GM18858 (cell line): ENCODE results near the gene TUT7.
A peak's percentile ranks its signal among the peaks of the same experiment; 100 is the strongest.
"Not testable (repeated sequence)": the region's sequence is repeated elsewhere in the genome, so short reads cannot be mapped to it uniquely, and the experiment has no call there.

ENCODE experiments used
- ATAC-seq: cut with Tn5 transposase; IDR thresholded peaks from one replicate; pipeline ENCODE4 v1.9.1; 2021; ENCODE audit not compliant: unreplicated experiment

The TUT7 gene, protein sequence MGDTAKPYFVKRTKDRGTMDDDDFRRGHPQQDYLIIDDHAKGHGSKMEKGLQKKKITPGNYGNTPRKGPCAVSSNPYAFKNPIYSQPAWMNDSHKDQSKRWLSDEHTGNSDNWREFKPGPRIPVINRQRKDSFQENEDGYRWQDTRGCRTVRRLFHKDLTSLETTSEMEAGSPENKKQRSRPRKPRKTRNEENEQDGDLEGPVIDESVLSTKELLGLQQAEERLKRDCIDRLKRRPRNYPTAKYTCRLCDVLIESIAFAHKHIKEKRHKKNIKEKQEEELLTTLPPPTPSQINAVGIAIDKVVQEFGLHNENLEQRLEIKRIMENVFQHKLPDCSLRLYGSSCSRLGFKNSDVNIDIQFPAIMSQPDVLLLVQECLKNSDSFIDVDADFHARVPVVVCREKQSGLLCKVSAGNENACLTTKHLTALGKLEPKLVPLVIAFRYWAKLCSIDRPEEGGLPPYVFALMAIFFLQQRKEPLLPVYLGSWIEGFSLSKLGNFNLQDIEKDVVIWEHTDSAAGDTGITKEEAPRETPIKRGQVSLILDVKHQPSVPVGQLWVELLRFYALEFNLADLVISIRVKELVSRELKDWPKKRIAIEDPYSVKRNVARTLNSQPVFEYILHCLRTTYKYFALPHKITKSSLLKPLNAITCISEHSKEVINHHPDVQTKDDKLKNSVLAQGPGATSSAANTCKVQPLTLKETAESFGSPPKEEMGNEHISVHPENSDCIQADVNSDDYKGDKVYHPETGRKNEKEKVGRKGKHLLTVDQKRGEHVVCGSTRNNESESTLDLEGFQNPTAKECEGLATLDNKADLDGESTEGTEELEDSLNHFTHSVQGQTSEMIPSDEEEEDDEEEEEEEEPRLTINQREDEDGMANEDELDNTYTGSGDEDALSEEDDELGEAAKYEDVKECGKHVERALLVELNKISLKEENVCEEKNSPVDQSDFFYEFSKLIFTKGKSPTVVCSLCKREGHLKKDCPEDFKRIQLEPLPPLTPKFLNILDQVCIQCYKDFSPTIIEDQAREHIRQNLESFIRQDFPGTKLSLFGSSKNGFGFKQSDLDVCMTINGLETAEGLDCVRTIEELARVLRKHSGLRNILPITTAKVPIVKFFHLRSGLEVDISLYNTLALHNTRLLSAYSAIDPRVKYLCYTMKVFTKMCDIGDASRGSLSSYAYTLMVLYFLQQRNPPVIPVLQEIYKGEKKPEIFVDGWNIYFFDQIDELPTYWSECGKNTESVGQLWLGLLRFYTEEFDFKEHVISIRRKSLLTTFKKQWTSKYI (N-terminal part only)

DNA sequence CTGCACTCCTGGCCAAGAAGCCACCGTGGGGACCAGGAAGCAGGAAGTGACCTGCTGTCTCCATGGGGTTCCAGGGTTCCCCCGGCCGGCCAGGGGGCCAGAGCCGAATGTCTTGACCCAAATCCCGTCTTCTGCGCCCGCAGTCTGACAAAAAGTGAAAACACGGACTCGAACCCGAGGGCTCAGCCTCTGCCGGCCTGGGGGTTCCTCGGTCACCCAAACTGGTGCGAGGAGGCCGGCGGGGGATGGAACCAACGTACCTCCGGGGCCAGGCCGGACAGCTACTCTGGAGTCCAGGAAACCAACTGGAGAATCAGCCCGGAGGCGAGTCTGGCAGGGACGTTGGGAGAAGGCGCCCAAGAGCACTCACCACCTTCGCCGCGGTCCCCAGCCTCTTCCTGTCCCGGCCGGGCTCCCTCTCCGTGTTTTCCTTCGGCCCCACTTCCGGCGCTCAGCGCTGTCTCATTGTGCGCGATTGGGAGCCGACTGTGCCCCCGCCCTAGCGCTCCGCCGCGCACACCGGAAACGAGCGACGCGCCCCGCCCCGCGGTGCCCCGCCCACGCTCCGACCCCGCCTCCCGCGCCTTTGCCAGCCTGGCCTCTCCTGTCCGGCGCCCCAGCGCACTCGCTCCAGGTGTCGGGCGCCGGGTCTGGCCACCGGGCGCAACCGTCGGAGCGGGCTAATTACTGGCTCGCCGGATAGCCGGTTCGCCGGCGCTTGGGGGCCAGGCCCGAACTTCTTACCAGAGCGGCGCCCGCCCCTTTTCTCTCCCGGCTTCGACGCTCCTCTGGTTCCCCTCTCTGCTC, at the start of gene TUT7:
TSS of gene TUT7 (minus strand) at position 400 of the 807 bp plus-strand sequence. CDS start 1,211 bp downstream, outside the sequence.
- ATAC-seq: peak; percentile 65

GRCh38 chr9:86402591-86402990, 48.4 kb upstream of the TUT7 start:
- no peak for ATAC-seq

- no peak for ATAC-seq
Observed at GRCh38 chr9:86396412-86396811, 42.2 kb upstream of the TUT7 start.

GRCh38 chr9:86390184-86390583, 36.0 kb upstream of the TUT7 start:
- not testable (repeated sequence) for ATAC-seq

- no peak for ATAC-seq
Observed at GRCh38 chr9:86389628-86390027, 35.4 kb upstream of the TUT7 start.

DNA sequence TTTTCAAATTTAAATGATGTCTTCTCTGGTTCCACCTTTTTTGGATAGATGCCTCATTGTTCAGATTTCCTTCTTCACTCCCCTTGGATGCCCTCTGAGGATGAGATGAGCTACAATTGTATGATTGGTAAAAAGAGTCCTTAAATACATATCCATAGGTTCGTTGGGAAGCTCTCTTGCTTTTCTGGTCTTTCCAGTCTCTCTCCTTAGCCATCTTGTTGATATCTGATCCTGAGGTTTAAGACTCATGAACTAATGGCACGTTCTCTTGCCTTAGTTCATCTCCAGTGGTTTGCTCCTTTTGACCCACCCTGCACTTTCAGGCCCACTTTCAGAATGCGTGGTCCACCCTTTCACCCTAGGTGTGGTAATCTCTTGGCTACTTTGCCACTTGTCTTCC, 33.2 kb upstream of the TUT7 start:
- ATAC-seq: no peak

DNA sequence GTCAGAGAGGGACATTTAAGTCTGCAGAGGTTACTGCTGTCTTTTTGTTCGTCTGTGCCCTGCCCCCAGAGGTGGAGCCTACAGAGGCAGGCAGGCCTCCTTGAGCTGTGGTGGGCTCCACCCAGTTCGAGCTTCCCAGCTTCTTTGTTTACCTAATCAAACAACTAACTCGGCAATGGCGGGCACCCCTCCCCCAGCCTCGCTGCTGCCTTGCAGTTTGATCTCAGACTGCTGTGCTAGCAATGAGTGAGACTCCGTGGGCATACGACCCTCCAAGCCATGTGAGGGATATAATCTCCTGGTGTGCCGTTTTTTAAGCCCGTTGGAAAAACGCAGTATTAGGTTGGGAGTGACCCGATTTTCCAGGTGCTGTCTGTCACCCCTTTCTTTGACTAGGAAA, 28.8 kb upstream of the TUT7 start:
- ATAC-seq: not testable (repeated sequence)

DNA sequence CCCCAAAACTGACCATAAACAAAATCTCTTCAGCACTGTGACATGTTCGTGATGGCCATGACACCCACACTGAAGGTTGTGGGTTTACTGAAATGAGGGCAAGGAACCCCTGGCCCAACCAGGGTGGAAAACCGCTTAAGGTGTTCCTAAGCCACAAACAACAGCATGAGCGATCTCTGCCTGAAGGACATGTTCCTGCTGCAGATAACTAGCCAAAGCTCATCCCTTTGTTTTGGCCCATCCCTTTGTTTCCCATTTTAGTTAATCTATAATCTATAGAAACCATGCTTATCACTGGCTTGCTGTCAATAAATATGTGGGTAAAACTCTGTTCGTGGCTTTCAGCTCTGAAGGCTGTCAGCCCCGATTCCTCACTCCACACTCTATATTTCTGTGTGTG, 21.8 kb upstream of the TUT7 start:
- no peak for ATAC-seq

DNA sequence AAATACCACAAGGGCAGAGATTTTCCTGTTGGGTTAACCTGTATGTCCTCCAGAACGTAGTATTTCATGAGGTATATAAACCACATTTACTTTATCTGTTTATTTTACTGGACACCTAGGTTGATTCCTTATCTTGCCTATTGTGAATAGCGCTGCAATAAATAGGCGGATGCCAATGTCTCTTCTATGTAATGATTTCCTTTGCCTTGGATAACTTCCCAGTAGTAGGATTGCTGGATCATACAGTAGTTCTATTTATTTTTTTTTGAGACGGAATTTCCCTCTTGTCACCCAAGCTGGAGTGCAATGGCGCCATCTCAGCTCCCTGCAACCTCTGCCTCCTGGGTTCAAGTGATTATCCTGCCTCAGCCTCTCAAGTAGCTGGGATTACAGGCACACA, 15.6 kb upstream of the TUT7 start:
- no peak for ATAC-seq

DNA sequence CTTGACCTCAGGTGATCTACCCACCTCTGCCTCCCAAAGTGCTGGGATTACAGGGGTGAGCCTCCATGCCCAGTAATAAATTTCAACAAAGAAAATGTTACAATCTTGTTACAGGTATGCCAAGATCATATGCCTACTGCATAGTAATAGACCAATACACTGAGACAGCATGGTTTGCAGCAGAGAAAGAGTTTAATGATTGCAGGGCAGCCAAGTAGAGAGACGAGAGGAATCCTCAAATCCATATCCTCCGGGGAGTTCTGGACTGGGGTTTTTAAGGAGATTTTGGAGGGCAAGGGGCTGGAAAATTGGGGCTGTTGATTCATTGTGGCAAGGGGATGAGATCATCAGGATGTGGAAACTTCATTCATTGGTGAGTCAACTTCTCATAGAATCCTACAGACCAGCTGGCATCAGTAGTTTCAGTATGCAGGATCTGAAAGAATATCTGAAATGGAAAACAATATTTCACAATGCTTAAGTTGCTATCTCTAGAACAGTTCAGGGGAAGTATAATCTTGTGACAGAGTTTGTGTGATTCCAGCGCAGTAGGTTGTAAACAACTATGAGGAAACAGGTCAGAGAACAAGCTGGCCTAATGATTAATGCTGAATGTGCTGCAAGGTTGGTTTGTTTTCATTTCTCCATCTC, 14.8 kb upstream of the TUT7 start:
- no peak for ATAC-seq

DNA sequence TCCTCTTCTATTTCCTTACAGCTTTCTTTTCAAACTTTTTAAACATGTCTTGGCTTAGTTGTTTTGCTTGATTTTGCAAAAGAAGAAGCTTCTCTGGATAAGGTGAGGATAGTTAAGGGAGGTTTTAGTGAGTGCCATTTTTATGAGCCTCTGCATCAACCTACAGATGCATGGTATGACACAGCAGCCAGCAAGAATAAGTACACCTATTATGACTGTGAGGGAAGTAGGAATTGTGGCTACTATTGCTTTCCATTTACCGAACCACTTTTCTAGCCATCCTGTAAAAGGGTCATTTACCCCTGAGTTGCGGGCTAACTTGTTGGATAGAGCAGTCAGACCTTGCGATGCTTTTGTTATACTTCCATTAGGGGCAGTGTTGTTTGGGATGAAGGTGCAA, 7.0 kb upstream of the TUT7 start:
- no peak for ATAC-seq

DNA sequence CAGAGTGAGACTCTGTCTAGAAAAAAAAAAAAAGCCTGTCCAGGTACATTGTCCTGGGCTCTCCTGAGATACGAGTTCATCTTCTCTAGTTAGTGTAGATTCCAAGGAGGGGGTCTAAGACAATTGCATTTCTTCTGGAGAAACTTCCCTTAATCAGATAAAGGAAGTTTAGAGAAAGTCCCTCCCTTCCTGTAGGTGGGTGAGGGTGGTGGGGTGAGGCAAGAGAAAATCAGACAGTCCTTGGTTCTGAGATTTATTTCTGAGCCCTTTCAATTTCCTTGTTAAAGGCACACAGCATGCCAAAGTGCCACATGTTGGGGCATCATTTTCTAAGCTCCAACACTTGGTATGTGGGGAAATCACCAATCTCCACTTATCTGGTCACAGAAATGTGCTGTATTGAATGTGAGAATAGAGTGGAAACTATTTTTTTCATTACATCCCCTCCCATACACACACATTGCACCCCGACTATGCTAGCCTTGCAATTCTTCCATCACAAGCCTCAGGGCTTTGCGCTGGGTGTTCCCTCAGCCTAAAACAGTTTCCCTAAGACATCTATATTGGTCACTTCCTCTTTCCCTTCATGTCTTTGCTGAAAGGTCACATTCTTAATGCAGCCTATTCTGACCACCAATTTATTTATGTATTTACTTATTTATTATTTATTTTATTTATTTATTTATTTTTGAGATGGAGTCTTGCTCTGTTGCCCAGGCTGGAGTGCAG, 5.1 kb upstream of the TUT7 start:
- no peak for ATAC-seq

GRCh38 chr9:86356871-86357866, 3.0 kb upstream of the TUT7 start:
- no peak for ATAC-seq

DNA sequence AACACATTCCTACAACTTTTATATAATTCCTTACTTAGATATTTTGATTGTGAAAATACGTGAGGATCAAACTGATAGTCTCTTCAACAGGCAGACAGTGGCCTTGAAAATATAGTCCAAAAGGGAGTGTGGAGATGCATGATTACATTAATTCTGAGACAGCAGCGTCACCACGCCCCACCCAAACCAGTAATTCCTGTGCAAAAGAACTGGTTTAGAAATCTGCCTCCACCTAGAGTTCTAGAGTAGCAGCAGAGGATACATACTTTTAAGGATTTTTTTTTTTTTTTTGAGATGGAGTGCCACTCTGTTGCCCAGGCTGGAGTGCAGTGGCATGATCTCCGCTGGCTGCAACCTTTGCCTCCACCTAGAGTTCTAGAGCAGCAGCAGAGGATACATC, 1.6 kb upstream of the TUT7 start:
- no peak for ATAC-seq

DNA sequence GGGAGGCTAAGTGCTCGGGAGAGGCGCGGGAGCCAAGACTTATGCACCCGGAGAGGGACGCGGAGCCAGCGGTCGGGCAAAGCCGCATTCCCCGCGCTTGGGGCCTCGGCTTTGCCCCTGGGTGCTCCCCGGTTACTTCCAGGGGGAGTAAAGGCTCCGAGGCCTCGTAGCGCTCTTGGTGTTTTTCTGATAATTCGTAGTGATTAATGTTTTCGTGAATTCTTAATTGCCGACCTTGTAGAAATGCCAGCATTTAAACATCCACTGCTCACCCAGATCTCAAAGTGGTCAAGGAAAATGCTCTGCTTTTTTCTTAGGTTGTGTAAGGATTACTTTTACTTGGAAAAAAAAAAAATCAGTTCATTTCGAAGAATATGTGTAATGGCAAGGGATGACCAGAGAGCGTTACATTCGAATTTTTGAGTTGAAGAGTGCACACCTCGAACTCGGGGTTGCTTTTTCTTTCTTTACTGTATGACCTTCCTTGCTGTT, 654 bp upstream of the TUT7 start:
- ATAC-seq: no peak

DNA sequence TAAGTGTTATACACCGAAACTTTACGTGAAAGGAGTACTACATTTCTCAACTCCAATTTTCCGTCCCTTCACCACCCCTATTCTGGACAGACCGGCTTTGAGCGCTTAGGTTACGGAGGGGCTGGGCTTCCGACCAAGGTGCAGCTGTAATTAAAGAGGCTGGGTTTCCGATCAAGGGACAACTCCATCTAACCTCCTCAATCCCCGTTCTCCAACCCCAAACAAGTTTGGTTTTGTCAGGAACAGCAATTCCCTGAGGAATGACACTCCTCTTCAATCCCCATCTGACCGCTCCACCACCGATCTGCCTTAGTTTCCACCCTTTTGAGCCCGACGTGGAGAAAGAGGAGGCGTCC, 577 bp downstream of the TUT7 start:
- ATAC-seq: no peak

DNA sequence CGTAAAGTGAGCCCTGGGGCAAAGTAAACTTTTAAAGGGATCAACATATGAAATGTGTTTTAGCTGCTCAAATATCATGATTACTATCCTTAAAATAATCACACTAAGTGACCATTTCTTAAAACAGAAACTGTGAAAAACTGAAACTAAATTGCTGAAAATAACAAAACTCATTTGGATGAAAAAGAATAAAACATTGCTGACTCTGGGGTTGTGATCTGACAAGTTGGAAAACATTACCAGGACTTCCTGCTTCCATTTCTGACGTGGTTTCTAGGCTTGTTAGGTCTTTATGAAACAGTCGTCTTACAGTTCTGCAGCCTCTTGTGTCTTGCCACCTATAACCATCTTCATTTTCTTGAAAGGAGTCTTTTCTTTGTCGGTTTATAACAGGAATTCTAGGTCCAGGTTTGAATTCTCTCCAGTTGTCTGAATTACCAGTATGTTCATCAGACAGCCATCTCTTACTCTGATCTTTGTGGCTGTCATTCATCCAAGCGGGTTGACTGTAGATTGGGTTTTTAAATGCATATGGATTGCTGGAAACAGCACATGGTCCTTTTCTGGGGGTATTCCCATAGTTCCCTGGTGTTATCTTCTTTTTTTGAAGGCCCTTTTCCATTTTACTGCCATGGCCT, 1.7 kb downstream of the TUT7 start:
- no peak for ATAC-seq
